ENCODE data around the gene MAVS.

MAVS gene

GRCh38 chr20:3846740-3847428, at the start of gene MAVS:
TSS of gene MAVS (plus strand) at chr20:3846834. CDS start at chr20:3854625, 7,791 bp downstream.
- CTCF ChIA-PET = interaction anchor here (0.8 kb wide), 1 partner anchor 25 kb away, joined by 3 read pairs; no protein-coding TSS in a partner anchor
- peak; percentile 95 for DNase-seq (ENCODE audit: extremely low spot score)
- POLR2A ChIA-PET = no interaction called here
- TF ChIP-seq CTCF (IDR thresholded peaks at IDR 0.05; ENCODE audit: control extremely low read depth, extremely low read depth, low read depth, missing control alignments) = peak; percentile 21

GRCh38 chr20:3797226-3797545, 49.4 kb upstream of the MAVS start:
- CTCF ChIA-PET = no interaction called here
- POLR2A ChIA-PET = no interaction called here
- no peak for TF ChIP-seq CTCF (IDR thresholded peaks at IDR 0.05; ENCODE audit: control extremely low read depth, extremely low read depth, low read depth, missing control alignments)

GRCh38 chr20:3797592-3798372, 48.9 kb upstream of the MAVS start:
- ChIA-PET CTCF (no interaction called here), POLR2A (no interaction called here)
- TF ChIP-seq CTCF (IDR thresholded peaks at IDR 0.05; ENCODE audit: control extremely low read depth, extremely low read depth, low read depth, missing control alignments) = no peak
- DNase-seq (ENCODE audit: extremely low spot score) = peak; percentile 61

More at GRCh38 chr20:3797226-3797545, 49.4 kb upstream of the MAVS start:
- DNase-seq (ENCODE audit: extremely low spot score) = no peak

- DNase-seq (ENCODE audit: extremely low spot score) = no peak
- ChIA-PET CTCF (no interaction called here), POLR2A (no interaction called here)
- no peak for TF ChIP-seq CTCF (IDR thresholded peaks at IDR 0.05; ENCODE audit: control extremely low read depth, extremely low read depth, low read depth, missing control alignments)
Measured at GRCh38 chr20:3798373-3798768, 48.3 kb upstream of the MAVS start.

GRCh38 chr20:3798908-3799248, 47.8 kb upstream of the MAVS start:
- DNase-seq (ENCODE audit: extremely low spot score) = no peak
- TF ChIP-seq CTCF (IDR thresholded peaks at IDR 0.05; ENCODE audit: control extremely low read depth, extremely low read depth, low read depth, missing control alignments) = no peak
- ChIA-PET CTCF (interaction anchor here (1.3 to 3.1 kb wide), 2 partner anchors 12 to 275 kb away, joined by 3 to 14 read pairs; partner anchors contain the start of gene CENPB), POLR2A (no interaction called here)

GRCh38 chr20:3800256-3800877, 46.3 kb upstream of the MAVS start:
- DNase-seq (ENCODE audit: extremely low spot score) = no peak
- no peak for TF ChIP-seq CTCF (IDR thresholded peaks at IDR 0.05; ENCODE audit: control extremely low read depth, extremely low read depth, low read depth, missing control alignments)
- POLR2A ChIA-PET = interaction anchor here (0.5 kb wide), 1 partner anchor 19 kb away, joined by 7 read pairs; no protein-coding TSS in a partner anchor
- CTCF ChIA-PET = interaction anchor here (1.3 to 3.1 kb wide), 3 partner anchors 13 to 273 kb away, joined by 3 to 14 read pairs (median 3); partner anchors contain the start of gene CENPB

All from GM10248 (cell line).